Measurements from ENCODE around the gene CCDC69. TPM values are rescaled to one million over a fixed set of nuclear protein-coding genes. Genes with fewer than 3 reads are reported as not detected.

The CCDC69 gene
- total and polyA plus RNA-seq, 4 donors: 15.4 to 73.6 (median 61.9) TPM

GRCh38 chr5:151245680-151246219 is 21.9 kb upstream of the CCDC69 start:
- no peak overlapping the region for H3K9ac ChIP-seq (ENCODE audit: insufficient read depth in 1 of 2, low read length in 2 of 2)
- peaks cover 0 to 3% (median 0%) of the 10 kb centered on the region in 5 donors for H3K4me1 ChIP-seq (ENCODE audit: control insufficient read depth in 5 of 5, insufficient read depth in 5 of 5, low read length in 5 of 5)
- H3K9me3 ChIP-seq (ENCODE audit: control insufficient read depth in 4 of 4, insufficient read depth in 3 of 4, low read length in 3 of 4): no peaks in the 10 kb centered on the region
- no peak overlapping the region for H3K27ac ChIP-seq (ENCODE audit: low read depth in 1 of 2, low read length in 1 of 2)
- H3K36me3 ChIP-seq (ENCODE audit: control insufficient read depth in 4 of 4, insufficient read depth in 4 of 4, low read length in 4 of 4): no peaks in the 10 kb centered on the region
- ATAC-seq (ENCODE audit: insufficient read depth, low FRiP score): no peak
- no peaks in the 10 kb centered on the region for H3K27me3 ChIP-seq (ENCODE audit: control insufficient read depth in 3 of 3, insufficient read depth in 3 of 3, low read length in 2 of 3)
- no peak for TF ChIP-seq CTCF (IDR thresholded peaks at IDR 0.05; ENCODE audit: control extremely low read depth, extremely low read depth)
- WGBS, 2 donors: 70 to 81% methylated on average over 4 of the region's 4 CpGs
- no peak overlapping the region for H3K4me3 ChIP-seq
- no peak for DNase-seq

GRCh38 chr5:151244206-151244605 is 20.3 kb upstream of the CCDC69 start:
- Histone ChIP-seq H3K9ac (ENCODE audit: insufficient read depth in 1 of 2, low read length in 2 of 2) (no peak overlapping the region), H3K36me3 (ENCODE audit: control insufficient read depth in 4 of 4, insufficient read depth in 4 of 4, low read length in 4 of 4) (no peaks in the 10 kb centered on the region), H3K4me3 (no peak overlapping the region), H3K4me1 (ENCODE audit: control insufficient read depth in 5 of 5, insufficient read depth in 5 of 5, low read length in 5 of 5) (peaks cover 0 to 3% (median 0%) of the 10 kb centered on the region in 5 donors), H3K27me3 (ENCODE audit: control insufficient read depth in 3 of 3, insufficient read depth in 3 of 3, low read length in 2 of 3) (no peaks in the 10 kb centered on the region), H3K27ac (ENCODE audit: low read depth in 1 of 2, low read length in 1 of 2) (no peak overlapping the region), H3K9me3 (ENCODE audit: control insufficient read depth in 4 of 4, insufficient read depth in 3 of 4, low read length in 3 of 4) (no peaks in the 10 kb centered on the region)
- no peak for ATAC-seq (ENCODE audit: insufficient read depth, low FRiP score)
- 87 to 91% methylated on average over 3 of the region's 3 CpGs for WGBS, 2 donors
- no peak for TF ChIP-seq CTCF (IDR thresholded peaks at IDR 0.05; ENCODE audit: control extremely low read depth, extremely low read depth)
- no peak for DNase-seq

- TF ChIP-seq CTCF (IDR thresholded peaks at IDR 0.05; ENCODE audit: control extremely low read depth, extremely low read depth): no peak
- H3K9me3 ChIP-seq (ENCODE audit: control insufficient read depth in 4 of 4, insufficient read depth in 3 of 4, low read length in 3 of 4): no peaks in the 10 kb centered on the region
- no peak for DNase-seq
- H3K36me3 ChIP-seq (ENCODE audit: control insufficient read depth in 4 of 4, insufficient read depth in 4 of 4, low read length in 4 of 4): no peaks in the 10 kb centered on the region
- H3K27me3 ChIP-seq (ENCODE audit: control insufficient read depth in 3 of 3, insufficient read depth in 3 of 3, low read length in 2 of 3): no peaks in the 10 kb centered on the region
- no peak overlapping the region for H3K27ac ChIP-seq (ENCODE audit: low read depth in 1 of 2, low read length in 1 of 2)
- H3K4me3 ChIP-seq: no peak overlapping the region
- H3K9ac ChIP-seq (ENCODE audit: insufficient read depth in 1 of 2, low read length in 2 of 2): no peak overlapping the region
- ATAC-seq (ENCODE audit: insufficient read depth, low FRiP score): no peak
- H3K4me1 ChIP-seq (ENCODE audit: control insufficient read depth in 5 of 5, insufficient read depth in 5 of 5, low read length in 5 of 5): peaks cover 0 to 3% (median 0%) of the 10 kb centered on the region in 5 donors
- 93 to 97% methylated on average over 4 of the region's 4 CpGs for WGBS, 2 donors
Measured at GRCh38 chr5:151243564-151243963, 19.7 kb upstream of the CCDC69 start.

GRCh38 chr5:151243127-151243526 is 19.2 kb upstream of the CCDC69 start:
- H3K27me3 ChIP-seq (ENCODE audit: control insufficient read depth in 3 of 3, insufficient read depth in 3 of 3, low read length in 2 of 3): no peaks in the 10 kb centered on the region
- ATAC-seq (ENCODE audit: insufficient read depth, low FRiP score): no peak
- peaks cover 0 to 4% (median 0%) of the 10 kb centered on the region in 5 donors for H3K4me1 ChIP-seq (ENCODE audit: control insufficient read depth in 5 of 5, insufficient read depth in 5 of 5, low read length in 5 of 5)
- H3K4me3 ChIP-seq: no peak overlapping the region
- WGBS, 2 donors: 88 to 96% methylated on average over 4 of the region's 4 CpGs
- H3K36me3 ChIP-seq (ENCODE audit: control insufficient read depth in 4 of 4, insufficient read depth in 4 of 4, low read length in 4 of 4): no peaks in the 10 kb centered on the region
- H3K9me3 ChIP-seq (ENCODE audit: control insufficient read depth in 4 of 4, insufficient read depth in 3 of 4, low read length in 3 of 4): no peaks in the 10 kb centered on the region
- no peak for TF ChIP-seq CTCF (IDR thresholded peaks at IDR 0.05; ENCODE audit: control extremely low read depth, extremely low read depth)
- no peak overlapping the region for H3K27ac ChIP-seq (ENCODE audit: low read depth in 1 of 2, low read length in 1 of 2)
- no peak overlapping the region for H3K9ac ChIP-seq (ENCODE audit: insufficient read depth in 1 of 2, low read length in 2 of 2)
- DNase-seq: no peak

Data from lung (tissue), 12 donors.